Rectal smooth muscle tissue (tissue), 1 donor: ENCODE results near the gene TMEM187.

ENCODE experiments used
- H3K27ac ChIP-seq: one replicate; pipeline ENCODE4 v1.7.0; 2013; ENCODE audit warnings: low read depth, low read length, inconsistent platforms
- H3K27me3 ChIP-seq: one replicate; pipeline ENCODE4 v1.7.0; 2013; ENCODE audit warnings: low read length; ENCODE audit not compliant: control insufficient read depth, insufficient read depth
- H3K36me3 ChIP-seq: one replicate; pipeline ENCODE4 v1.7.0; 2013; ENCODE audit warnings: low read length; ENCODE audit not compliant: control insufficient read depth, insufficient read depth
- H3K4me1 ChIP-seq: one replicate; pipeline ENCODE4 v1.7.0; 2013; ENCODE audit warnings: low read length; ENCODE audit not compliant: control insufficient read depth, insufficient read depth
- H3K4me3 ChIP-seq: one replicate; pipeline ENCODE4 v1.7.0; 2013; ENCODE audit warnings: low read length
- H3K9ac ChIP-seq: one replicate; pipeline ENCODE4 v1.7.0; 2013; ENCODE audit warnings: low read length

Gene TMEM187

GRCh38 chrX:153953342-153953830, 19.2 kb upstream of the TMEM187 start:
- H3K36me3 ChIP-seq = peaks cover 41% of the 10 kb centered on the region
- H3K4me1 ChIP-seq = peaks cover 17% of the 10 kb centered on the region
- peak overlapping the region; percentile 95 for H3K27ac ChIP-seq
- peak overlapping the region; percentile 16 for H3K9ac ChIP-seq
- H3K27me3 ChIP-seq = no peaks in the 10 kb centered on the region
- peak overlapping the region; percentile 49 for H3K4me3 ChIP-seq

DNA sequence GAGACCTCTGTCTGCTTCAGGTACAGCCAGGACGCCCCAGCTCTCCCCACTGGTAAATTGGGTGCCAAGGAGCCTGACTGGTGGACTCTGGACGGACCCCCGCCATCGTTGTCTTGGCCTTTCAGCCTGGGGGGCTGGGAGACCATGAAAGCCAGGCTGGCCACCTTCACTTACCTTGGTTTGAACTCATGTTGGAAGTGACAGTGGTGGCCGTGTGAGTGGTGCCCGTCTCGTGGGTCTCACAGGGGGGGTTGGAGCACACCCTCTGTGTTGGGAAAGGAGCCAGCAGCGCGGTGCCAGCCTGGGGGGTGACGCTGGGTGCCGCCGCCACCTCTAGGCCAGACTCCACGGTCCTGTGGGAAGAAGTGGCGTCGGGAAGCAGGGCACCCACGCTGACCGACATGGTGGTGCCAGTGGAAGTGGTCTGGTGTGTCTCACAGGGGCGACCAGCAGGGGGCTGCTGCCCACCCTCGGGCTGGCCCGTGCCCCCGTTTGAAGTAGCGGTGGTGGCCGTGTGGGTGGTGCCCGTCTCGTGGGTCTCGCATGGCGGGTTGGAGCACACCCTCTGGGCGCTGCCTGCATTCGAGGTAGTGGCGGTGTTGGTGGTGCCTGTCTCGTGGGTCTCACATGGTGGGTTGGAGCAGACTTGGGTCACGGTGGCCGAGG, 18.5 kb upstream of the TMEM187 start:
- peaks cover 44% of the 10 kb centered on the region for H3K36me3 ChIP-seq
- H3K27me3 ChIP-seq = no peaks in the 10 kb centered on the region
- peak overlapping the region; percentile 16 for H3K9ac ChIP-seq
- peak overlapping the region; percentile 95 for H3K27ac ChIP-seq
- H3K4me1 ChIP-seq = peaks cover 17% of the 10 kb centered on the region
- peak overlapping the region; percentile 49 for H3K4me3 ChIP-seq

GRCh38 chrX:153954558-153955227, 17.9 kb upstream of the TMEM187 start:
- Histone ChIP-seq H3K4me1 (peaks cover 12% of the 10 kb centered on the region), H3K9ac (no peak overlapping the region), H3K27me3 (no peaks in the 10 kb centered on the region), H3K36me3 (peaks cover 49% of the 10 kb centered on the region), H3K4me3 (no peak overlapping the region), H3K27ac (peak overlapping the region; percentile 95)

DNA sequence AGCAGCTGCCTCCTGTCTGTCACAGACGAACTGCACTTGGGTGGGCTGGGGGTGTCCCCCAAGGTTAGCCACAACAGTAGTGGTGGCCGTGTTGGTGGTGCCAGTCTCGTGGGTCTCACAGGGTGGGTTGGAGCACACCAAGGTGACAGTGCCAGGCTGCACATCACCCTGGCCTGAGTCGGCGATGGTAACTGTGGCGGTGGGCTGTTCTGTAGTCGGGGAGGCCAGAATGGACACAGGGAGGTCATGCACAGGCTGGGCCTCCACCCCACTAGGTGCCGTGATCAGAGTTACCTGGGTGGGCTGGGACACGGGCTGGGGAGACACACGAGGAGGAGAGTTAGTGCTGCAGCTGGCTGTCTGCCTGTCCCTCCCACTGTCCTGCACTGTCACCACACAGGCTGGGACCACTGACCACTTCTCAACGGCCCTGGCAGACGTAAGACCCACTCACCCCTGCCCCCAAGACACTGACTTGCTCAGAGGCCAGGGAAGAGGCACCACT, 17.3 kb upstream of the TMEM187 start:
- Histone ChIP-seq H3K36me3 (peaks cover 49% of the 10 kb centered on the region), H3K4me3 (no peak overlapping the region), H3K27ac (peak overlapping the region; percentile 95)

DNA sequence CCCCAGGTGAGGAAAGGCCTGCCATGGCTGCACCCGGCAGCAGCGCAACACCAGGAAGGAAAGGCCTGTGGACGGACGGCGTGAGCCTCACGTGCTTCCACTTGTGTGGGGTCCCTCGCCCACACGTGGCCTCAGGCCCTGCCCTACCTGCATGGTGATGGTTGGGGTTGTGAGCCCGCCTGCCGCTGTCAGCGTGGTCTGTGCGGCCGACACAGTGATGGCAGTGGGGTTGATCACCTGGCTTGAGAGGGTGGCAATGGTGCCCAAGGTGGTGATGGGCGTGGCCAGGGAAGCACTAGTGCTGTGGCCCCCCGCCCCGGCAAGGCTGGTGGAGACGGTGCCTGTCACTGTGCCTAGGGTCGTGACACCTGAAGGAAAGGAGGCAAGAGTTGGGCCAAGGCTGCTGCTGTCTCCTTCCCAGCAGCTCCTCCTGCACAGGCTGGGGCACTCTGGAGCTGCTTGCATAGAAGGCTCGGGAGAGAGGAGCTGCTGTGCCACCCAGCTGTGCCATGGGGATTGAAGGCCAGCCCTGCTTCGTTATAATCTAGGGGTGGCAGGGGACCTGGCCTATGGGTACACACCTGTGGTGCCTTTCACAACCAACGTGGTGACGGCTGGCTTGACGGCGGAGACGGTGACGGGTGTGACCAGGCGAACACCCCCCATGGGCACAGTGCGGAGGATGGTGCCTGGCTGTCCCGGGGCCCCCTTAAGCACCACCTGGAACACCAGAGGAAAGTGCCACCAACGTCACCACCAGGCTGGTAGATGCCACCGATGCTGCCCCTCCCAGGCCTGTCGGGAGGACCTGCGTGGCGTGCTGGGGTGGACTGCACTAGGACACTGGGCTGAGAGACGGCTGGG, 16.3 kb upstream of the TMEM187 start:
- Histone ChIP-seq H3K4me3 (no peak overlapping the region), H3K36me3 (peaks cover 43% of the 10 kb centered on the region), H3K4me1 (peaks cover 11% of the 10 kb centered on the region), H3K27ac (peak overlapping the region; percentile 73), H3K9ac (no peak overlapping the region), H3K27me3 (no peaks in the 10 kb centered on the region)

More for the DNA sequence above, 17.3 kb upstream of the TMEM187 start:
- no peak overlapping the region for H3K9ac ChIP-seq
- H3K4me1 ChIP-seq = peaks cover 11% of the 10 kb centered on the region
- no peaks in the 10 kb centered on the region for H3K27me3 ChIP-seq

DNA sequence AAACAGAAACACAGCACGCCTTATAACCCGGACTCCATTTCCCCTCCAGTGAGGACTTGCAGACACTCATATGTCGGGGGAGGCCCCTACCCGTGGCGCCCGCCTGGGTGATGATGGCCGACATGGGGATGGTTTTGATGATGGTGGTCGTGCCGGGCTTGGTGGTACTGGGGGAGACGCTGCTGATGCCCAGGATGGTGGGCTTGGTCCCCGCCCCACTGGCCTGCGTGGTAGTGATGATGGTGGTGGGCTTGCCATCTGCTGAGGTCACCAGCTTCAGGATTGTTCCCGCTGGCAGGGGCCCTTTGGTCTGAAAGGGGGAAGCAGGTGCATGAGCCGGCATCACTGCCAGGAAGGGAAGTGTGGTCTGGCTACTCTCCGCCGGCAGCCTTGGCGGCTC, 15.3 kb upstream of the TMEM187 start:
- no peak overlapping the region for H3K9ac ChIP-seq
- H3K27ac ChIP-seq = peak overlapping the region; percentile 73
- H3K4me3 ChIP-seq = no peak overlapping the region
- no peaks in the 10 kb centered on the region for H3K27me3 ChIP-seq
- H3K36me3 ChIP-seq = peaks cover 48% of the 10 kb centered on the region
- peaks cover 8% of the 10 kb centered on the region for H3K4me1 ChIP-seq

GRCh38 chrX:153958605-153959004, 13.9 kb upstream of the TMEM187 start:
- Histone ChIP-seq H3K27me3 (no peaks in the 10 kb centered on the region), H3K4me1 (peaks cover 4% of the 10 kb centered on the region), H3K36me3 (peaks cover 48% of the 10 kb centered on the region), H3K4me3 (no peak overlapping the region), H3K9ac (no peak overlapping the region), H3K27ac (no peak overlapping the region)

DNA sequence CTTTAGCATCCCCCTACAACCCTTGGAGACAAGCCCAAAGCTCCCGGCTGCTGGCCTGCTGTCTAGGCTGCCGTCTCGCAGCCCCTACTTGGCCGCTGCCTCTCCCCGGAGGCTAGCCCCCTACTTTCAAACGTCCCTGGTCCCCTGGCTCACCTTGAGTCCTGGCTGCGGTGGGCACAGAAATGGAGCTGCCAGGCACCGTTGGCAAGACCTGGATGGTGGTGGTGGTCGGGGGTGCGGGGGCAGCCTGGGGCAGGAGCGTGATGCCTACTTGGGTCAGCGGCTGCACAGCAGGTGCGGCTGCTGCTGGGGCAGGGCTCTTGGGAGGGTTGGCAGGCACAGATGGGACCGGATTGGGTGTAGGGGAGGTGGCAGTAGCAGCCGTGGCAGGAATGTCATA, 12.9 kb upstream of the TMEM187 start:
- no peak overlapping the region for H3K4me3 ChIP-seq
- H3K4me1 ChIP-seq = no peaks in the 10 kb centered on the region
- H3K27me3 ChIP-seq = no peaks in the 10 kb centered on the region
- no peak overlapping the region for H3K27ac ChIP-seq
- H3K9ac ChIP-seq = no peak overlapping the region
- H3K36me3 ChIP-seq = peaks cover 48% of the 10 kb centered on the region

DNA sequence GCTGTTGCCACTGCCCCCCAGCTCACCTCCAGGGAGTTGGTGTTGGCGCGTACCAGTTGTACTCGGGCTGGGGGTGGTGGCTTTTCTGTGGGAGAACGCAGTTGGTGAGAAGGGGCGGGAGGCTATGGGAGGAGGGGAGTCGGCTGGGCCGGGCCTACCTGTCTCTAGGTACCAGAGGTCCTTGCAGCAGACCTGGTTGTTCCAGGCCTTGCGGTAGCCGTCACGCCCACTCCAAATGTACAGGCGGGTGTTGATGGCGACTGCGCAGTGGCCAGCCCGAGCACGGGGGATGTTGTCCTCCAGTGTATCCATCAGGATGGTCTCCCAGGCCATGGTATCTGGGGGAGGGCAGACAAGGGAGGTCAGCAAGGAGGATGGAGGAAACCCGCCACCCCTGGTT, 12.5 kb upstream of the TMEM187 start:
- H3K36me3 ChIP-seq = peaks cover 47% of the 10 kb centered on the region
- no peak overlapping the region for H3K9ac ChIP-seq
- H3K27ac ChIP-seq = no peak overlapping the region
- no peak overlapping the region for H3K4me3 ChIP-seq
- no peaks in the 10 kb centered on the region for H3K27me3 ChIP-seq
- H3K4me1 ChIP-seq = no peaks in the 10 kb centered on the region

GRCh38 chrX:153960786-153961185, 11.8 kb upstream of the TMEM187 start:
- Histone ChIP-seq H3K4me3 (no peak overlapping the region), H3K36me3 (peaks cover 42% of the 10 kb centered on the region), H3K9ac (no peak overlapping the region), H3K27ac (no peak overlapping the region), H3K27me3 (no peaks in the 10 kb centered on the region), H3K4me1 (no peaks in the 10 kb centered on the region)

GRCh38 chrX:153961292-153961691, 11.3 kb upstream of the TMEM187 start:
- Histone ChIP-seq H3K36me3 (peaks cover 42% of the 10 kb centered on the region), H3K4me3 (no peak overlapping the region), H3K27me3 (no peaks in the 10 kb centered on the region), H3K27ac (no peak overlapping the region), H3K4me1 (no peaks in the 10 kb centered on the region), H3K9ac (no peak overlapping the region)

DNA sequence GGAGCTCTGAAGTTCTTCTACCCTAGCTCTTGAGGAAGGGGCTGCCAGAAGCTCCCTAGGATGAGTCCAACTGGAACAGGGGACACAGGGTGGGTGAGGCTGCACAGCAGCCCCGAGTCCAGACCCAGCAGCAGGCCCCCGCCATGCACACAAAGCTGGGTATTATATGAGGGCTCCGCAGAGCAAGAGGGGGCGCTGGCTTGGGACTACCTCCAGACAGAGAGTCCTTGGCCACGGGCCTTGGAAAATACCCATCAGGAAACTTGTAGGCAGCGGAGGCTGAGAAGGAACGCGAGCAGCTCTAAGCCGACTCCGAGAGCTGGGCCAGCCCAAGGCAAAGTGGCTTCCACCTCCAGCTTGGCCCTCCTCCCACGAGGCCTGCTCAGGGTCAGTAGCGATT, 9.0 kb upstream of the TMEM187 start:
- Histone ChIP-seq H3K4me1 (peaks cover 15% of the 10 kb centered on the region), H3K9ac (no peak overlapping the region), H3K4me3 (no peak overlapping the region), H3K27ac (no peak overlapping the region), H3K36me3 (peaks cover 25% of the 10 kb centered on the region), H3K27me3 (no peaks in the 10 kb centered on the region)
